GM11168 (cell line): ENCODE measurements around the gene MFGE8.

Experiments
- in situ Hi-C: fragments of 300-500 bp; cut with MboI; formaldehyde crosslinking; loops from one replicate; pipeline ENCODE4 v1.12.0; 2022; ENCODE audit warnings: low sequenced_read_pairs; ENCODE audit not compliant: unreplicated experiment

MFGE8 gene

GRCh38 chr15:88900982-88901418 lies 12.2 kb downstream of the MFGE8 start:
- in situ Hi-C loops: no loop called here

- in situ Hi-C loops: no loop called here
Measured at GRCh38 chr15:88900309-88900981, 12.7 kb downstream of the MFGE8 start.

GRCh38 chr15:88899251-88899650 lies 13.9 kb downstream of the MFGE8 start:
- in situ Hi-C loops: loop anchor here (10.0 kb wide), 1 partner anchor 276 kb away; no protein-coding TSS in a partner anchor

- in situ Hi-C loops: loop anchor here (10.0 kb wide), 1 partner anchor 276 kb away; no protein-coding TSS in a partner anchor
Measured at GRCh38 chr15:88898736-88899135, 14.4 kb downstream of the MFGE8 start.

- in situ Hi-C loops: loop anchor here (10.0 kb wide), 1 partner anchor 277 kb away; no protein-coding TSS in a partner anchor
Measured at GRCh38 chr15:88897456-88898194, 15.6 kb downstream of the MFGE8 start.

- in situ Hi-C loops: loop anchor here (10.0 kb wide), 1 partner anchor 278 kb away; no protein-coding TSS in a partner anchor
Measured at GRCh38 chr15:88897142-88897455, 16.1 kb downstream of the MFGE8 start.

- in situ Hi-C loops: loop anchor here (10.0 kb wide), 1 partner anchor 278 kb away; no protein-coding TSS in a partner anchor
Measured at GRCh38 chr15:88896333-88897033, 16.7 kb downstream of the MFGE8 start.

- in situ Hi-C loops: loop anchor here (10.0 kb wide), 1 partner anchor 280 kb away; no protein-coding TSS in a partner anchor
Measured at GRCh38 chr15:88894819-88895767, 18.1 kb downstream of the MFGE8 start, which contains the start of gene HAPLN3. TSS of gene HAPLN3 (minus strand) at chr15:88895544. CDS start at chr15:88887298, 8,246 bp downstream.

- in situ Hi-C loops: loop anchor here (10.0 kb wide), 1 partner anchor 280 kb away; no protein-coding TSS in a partner anchor
Measured at GRCh38 chr15:88894348-88894818, 18.8 kb downstream of the MFGE8 start.

- in situ Hi-C loops: loop anchor here (10.0 kb wide), 1 partner anchor 283 kb away; no protein-coding TSS in a partner anchor
Measured at GRCh38 chr15:88891540-88892254, 21.5 kb downstream of the MFGE8 start.

- in situ Hi-C loops: loop anchor here (10.0 kb wide), 1 partner anchor 284 kb away; no protein-coding TSS in a partner anchor
Measured at GRCh38 chr15:88890495-88890894, 22.7 kb downstream of the MFGE8 start.

GRCh38 chr15:88888719-88889118 lies 24.5 kb downstream of the MFGE8 start:
- in situ Hi-C loops: no loop called here

GRCh38 chr15:88887068-88887580 lies 26.1 kb downstream of the MFGE8 start:
- in situ Hi-C loops: no loop called here

GRCh38 chr15:88882785-88883184 lies 30.4 kb downstream of the MFGE8 start:
- in situ Hi-C loops: no loop called here

- in situ Hi-C loops: no loop called here
Measured at GRCh38 chr15:88881775-88882174, 31.4 kb downstream of the MFGE8 start.

GRCh38 chr15:88880944-88881740 lies 32.0 kb downstream of the MFGE8 start:
- in situ Hi-C loops: no loop called here

- in situ Hi-C loops: no loop called here
Measured at GRCh38 chr15:88878720-88879184, 34.4 kb downstream of the MFGE8 start.
